DOHH2 (cell line): ENCODE data around the gene SELL.

Experiments
- H3F3A ChIP-seq: fragments of 200-600 bp; sonication (generic), shearing (Covaris generic); 2 replicates; pipeline ENCODE4 v1.6.0; 2016; ENCODE audit warnings: antibody characterized with exemption, mild to moderate bottlenecking; ENCODE audit not compliant: control insufficient read depth, insufficient read depth
- H3K27ac ChIP-seq: fragments of 200-600 bp; sonication (generic); 2 replicates; pipeline ENCODE4 v1.5.1; 2014; ENCODE audit warnings: low read depth, mild to moderate bottlenecking, low read length, moderate library complexity
- H3K27me3 ChIP-seq: fragments of 200-600 bp; sonication (generic); 2 replicates; pipeline ENCODE4 v1.6.1; 2014; ENCODE audit warnings: mild to moderate bottlenecking, low read length, mixed read lengths; ENCODE audit not compliant: control insufficient read depth
- H3K36me3 ChIP-seq: fragments of 200-600 bp; sonication (generic); 2 replicates; pipeline ENCODE4 v1.6.1; 2014; ENCODE audit warnings: mild to moderate bottlenecking, low read length, moderate library complexity, mixed read lengths; ENCODE audit not compliant: control insufficient read depth
- H3K4me1 ChIP-seq: fragments of 200-600 bp; sonication (generic); 2 replicates; pipeline ENCODE4 v1.6.1; 2014; ENCODE audit warnings: mild to moderate bottlenecking, low read length, mixed read lengths; ENCODE audit not compliant: control insufficient read depth
- H3K4me2 ChIP-seq: fragments of 200-600 bp; sonication (generic); 2 replicates; pipeline ENCODE4 v1.6.0; 2014; ENCODE audit warnings: mild to moderate bottlenecking, low read length, moderate library complexity
- H3K4me3 ChIP-seq: fragments of 200-600 bp; sonication (generic); 2 replicates; pipeline ENCODE4 v1.5.1; 2014; ENCODE audit warnings: mild to moderate bottlenecking, low read length, mixed read lengths
- H3K79me2 ChIP-seq: fragments of 200-600 bp; sonication (generic); 2 replicates; pipeline ENCODE4 v1.6.1; 2014; ENCODE audit warnings: mild to moderate bottlenecking, low read length, mixed read lengths; ENCODE audit not compliant: control insufficient read depth
- H3K9me2 ChIP-seq: fragments of 200-600 bp; sonication (generic); replicated peaks from 2 replicates; pipeline ENCODE4 v1.6.1; 2014; ENCODE audit warnings: mild to moderate bottlenecking, low read length, mixed read lengths; ENCODE audit not compliant: control insufficient read depth
- H3K9me3 ChIP-seq: fragments of 200-600 bp; sonication (generic); 2 replicates; pipeline ENCODE4 v1.6.1; 2014; ENCODE audit warnings: antibody characterized with exemption, low read length, mixed read lengths; ENCODE audit not compliant: control insufficient read depth, insufficient read depth
- H4K20me1 ChIP-seq: fragments of 200-600 bp; sonication (generic); 2 replicates; pipeline ENCODE4 v1.6.0; 2014; ENCODE audit warnings: low read depth, mild to moderate bottlenecking, antibody characterized with exemption, low read length, moderate library complexity; ENCODE audit not compliant: control insufficient read depth, insufficient read depth
- CTCF ChIP-seq: fragments of 200-600 bp; sonication (generic); IDR thresholded peaks from one replicate; pipeline ENCODE4 v1.5.1; 2014; ENCODE audit warnings: antibody characterized with exemption, mild to moderate bottlenecking, low read depth, low read length; ENCODE audit not compliant: poor library complexity, severe bottlenecking
- EZH2phosphoT487 ChIP-seq: fragments of 200-600 bp; sonication (generic); IDR thresholded peaks from 2 replicates; pipeline ENCODE4 v1.6.1; 2017; ENCODE audit warnings: borderline replicate concordance, mild to moderate bottlenecking, antibody characterized with exemption, low read length, moderate library complexity, mixed read lengths

The SELL gene

GRCh38 chr1:169648187-169648586 is 63.2 kb downstream of the SELL start:
- Histone ChIP-seq H3K79me2 (no peaks in the 10 kb centered on the region), H3K9me3 (no peaks in the 10 kb centered on the region), H3K9me2 (no peaks in the 10 kb centered on the region), H3K4me1 (no peaks in the 10 kb centered on the region), H3K4me3 (no peak overlapping the region), H3K36me3 (no peaks in the 10 kb centered on the region), H3K27ac (no peak overlapping the region), H3K27me3 (no peaks in the 10 kb centered on the region), H3K4me2 (no peak overlapping the region), H4K20me1 (no peaks in the 10 kb centered on the region), H3F3A (no peaks in the 10 kb centered on the region)
- no peak for TF ChIP-seq EZH2phosphoT487
- no peak for TF ChIP-seq CTCF

- Histone ChIP-seq H3K9me2 (no peaks in the 10 kb centered on the region), H3K4me2 (no peak overlapping the region), H3K4me1 (no peaks in the 10 kb centered on the region), H4K20me1 (no peaks in the 10 kb centered on the region), H3K36me3 (no peaks in the 10 kb centered on the region), H3K4me3 (no peak overlapping the region), H3K27ac (no peak overlapping the region), H3K27me3 (no peaks in the 10 kb centered on the region), H3K79me2 (no peaks in the 10 kb centered on the region), H3K9me3 (no peaks in the 10 kb centered on the region), H3F3A (no peaks in the 10 kb centered on the region)
- TF ChIP-seq CTCF (no peak), EZH2phosphoT487 (no peak)
Measured at GRCh38 chr1:169647512-169647911, 63.9 kb downstream of the SELL start.

- H3K36me3 ChIP-seq: no peaks in the 10 kb centered on the region
- H3K9me2 ChIP-seq: no peaks in the 10 kb centered on the region
- no peak overlapping the region for H3K27ac ChIP-seq
- no peaks in the 10 kb centered on the region for H4K20me1 ChIP-seq
- no peak for TF ChIP-seq EZH2phosphoT487
- TF ChIP-seq CTCF: no peak
- H3K4me3 ChIP-seq: no peak overlapping the region
- H3K4me2 ChIP-seq: no peak overlapping the region
- H3K4me1 ChIP-seq: peaks cover 12% of the 10 kb centered on the region
- H3K9me3 ChIP-seq: no peaks in the 10 kb centered on the region
- no peaks in the 10 kb centered on the region for H3K79me2 ChIP-seq
- no peaks in the 10 kb centered on the region for H3F3A ChIP-seq
- H3K27me3 ChIP-seq: no peaks in the 10 kb centered on the region
Measured at GRCh38 chr1:169644297-169644696, 67.1 kb downstream of the SELL start.
